Kidney capillary endothelial cell (primary cell): ENCODE measurements around the gene ALG12.

ENCODE experiments used
- DNase-seq: peaks from one replicate; pipeline ENCODE4 v3.0.0-alpha.2; 2018; ENCODE audit warnings: low spot score

Gene ALG12

DNA sequence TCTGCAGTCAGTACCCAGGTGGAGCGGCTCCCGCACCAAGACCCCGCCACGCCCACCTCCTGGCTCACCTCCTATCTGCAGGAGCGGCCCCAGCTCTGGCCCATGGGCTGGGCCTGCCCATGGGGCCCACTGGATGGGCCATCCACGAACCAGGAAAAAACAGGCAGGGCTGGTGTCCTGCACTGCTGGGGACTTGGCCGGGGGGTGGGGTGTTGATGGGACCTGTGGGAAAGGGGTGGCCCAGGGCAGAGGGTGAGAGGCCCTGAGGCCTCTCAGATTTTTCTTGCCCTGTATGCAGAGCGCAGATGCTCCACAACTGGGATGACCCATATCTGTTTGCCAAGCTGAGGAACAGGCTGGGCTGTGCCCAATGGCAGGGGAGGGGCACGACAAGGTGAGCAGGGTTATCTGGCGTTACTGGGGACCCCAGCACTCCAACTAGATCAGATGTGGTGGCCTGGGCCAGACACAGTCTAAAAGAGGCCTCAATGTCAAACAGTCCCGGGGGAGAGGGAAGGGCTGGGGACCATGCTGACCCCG, 39.7 kb upstream of the ALG12 start:
- no peak for DNase-seq

DNA sequence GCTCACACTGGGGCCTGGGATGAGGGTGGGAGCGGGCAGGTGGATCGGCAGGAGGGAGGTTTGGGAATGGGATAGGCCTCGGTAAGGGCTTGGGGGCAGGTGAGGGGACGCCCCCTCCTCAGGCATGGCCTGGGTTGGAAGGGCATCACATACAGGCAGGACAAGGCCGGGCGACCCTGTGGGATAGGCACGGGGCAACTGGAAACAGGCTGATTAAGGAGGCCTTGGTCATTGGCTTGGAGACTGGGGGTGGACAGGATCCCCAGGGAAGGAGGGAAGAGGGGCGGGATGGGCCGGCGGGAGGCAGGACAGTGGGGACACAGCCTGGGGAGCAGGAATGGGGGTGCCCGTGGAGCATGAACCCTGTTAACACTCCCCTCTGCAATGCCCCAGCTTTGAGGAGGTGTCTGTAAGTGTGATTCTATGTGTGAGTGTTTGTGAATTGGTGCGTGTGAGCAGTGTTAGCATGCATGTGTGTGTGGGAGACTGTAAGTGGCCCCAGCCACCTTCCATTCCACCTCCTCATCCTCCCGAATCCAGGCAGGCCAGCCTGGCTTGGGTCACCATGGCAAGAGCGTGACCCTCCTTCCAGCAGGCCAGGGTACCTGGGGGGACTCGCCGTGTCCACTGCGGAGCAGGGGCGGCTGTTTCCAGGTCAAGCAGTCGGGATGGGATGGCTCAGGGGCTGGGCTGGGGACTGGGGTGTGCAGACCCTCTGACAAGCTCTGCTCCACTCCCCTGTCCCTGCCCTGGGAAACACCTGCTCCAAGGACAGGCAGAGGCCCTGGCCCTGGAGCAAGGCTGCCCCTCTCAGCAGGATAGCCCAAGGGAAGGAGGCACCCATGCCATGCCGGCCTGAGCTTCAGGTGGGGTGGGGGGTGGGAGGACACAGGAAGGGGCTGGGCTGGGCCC, 38.9 kb upstream of the ALG12 start:
- DNase-seq = no peak

DNA sequence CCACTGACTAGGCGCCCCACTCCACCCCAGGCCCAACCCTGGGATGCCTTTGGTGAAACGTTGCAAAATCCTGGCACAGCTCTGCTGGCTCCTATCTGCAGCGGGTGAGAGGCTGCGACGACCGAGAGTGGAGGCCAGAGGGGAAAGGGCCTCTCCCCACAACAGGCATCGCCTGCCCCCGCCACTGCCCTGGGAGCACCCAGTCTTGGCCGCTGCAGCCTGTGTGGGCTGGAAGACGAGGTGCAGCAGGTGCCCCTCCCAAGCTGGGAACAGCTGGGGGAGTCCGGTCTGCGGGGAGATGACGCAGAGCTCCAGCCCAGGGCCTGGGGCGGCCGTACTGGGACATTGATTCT, 38.2 kb upstream of the ALG12 start:
- no peak for DNase-seq

DNA sequence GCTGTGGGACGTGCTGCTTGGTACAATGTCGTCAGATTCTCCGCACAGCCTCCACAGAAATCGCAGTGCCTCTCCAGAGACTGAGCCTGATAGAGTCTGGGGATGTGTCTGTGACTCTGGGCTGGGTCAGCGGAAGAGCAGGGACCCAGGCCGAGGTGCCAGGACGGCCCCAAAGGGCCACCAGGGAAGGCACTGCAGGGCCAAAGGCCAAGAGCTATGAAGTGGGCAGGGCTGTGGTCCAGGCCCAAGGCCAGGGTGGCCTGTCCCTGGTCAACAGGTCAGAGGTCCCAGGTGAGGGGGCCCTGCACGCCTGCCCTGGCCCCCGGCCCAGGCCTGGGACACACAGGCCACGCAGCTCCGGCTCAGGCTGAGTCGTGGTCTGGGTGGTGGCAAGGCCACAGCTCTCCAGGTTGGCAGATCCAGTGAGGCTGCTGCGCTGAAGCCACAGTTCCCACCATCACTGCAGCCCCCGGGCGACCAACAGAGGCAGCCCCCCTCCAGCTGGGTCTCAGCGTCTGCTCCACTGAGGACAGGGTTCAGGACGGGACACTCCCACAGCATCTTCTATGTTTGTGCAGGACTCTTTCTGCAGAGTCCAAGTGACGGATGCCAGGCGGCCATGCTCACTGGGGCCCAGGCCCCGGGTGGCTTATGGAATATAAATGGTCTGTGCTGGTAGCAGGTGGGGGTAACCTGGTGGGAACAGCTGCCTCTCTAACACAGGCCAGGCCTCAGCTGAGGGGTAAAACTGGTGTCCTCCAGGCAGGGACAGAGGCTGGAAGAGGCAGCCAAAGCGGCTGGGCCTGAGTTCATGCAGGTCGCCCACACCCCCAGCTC, 37.6 kb upstream of the ALG12 start:
- DNase-seq = no peak

DNA sequence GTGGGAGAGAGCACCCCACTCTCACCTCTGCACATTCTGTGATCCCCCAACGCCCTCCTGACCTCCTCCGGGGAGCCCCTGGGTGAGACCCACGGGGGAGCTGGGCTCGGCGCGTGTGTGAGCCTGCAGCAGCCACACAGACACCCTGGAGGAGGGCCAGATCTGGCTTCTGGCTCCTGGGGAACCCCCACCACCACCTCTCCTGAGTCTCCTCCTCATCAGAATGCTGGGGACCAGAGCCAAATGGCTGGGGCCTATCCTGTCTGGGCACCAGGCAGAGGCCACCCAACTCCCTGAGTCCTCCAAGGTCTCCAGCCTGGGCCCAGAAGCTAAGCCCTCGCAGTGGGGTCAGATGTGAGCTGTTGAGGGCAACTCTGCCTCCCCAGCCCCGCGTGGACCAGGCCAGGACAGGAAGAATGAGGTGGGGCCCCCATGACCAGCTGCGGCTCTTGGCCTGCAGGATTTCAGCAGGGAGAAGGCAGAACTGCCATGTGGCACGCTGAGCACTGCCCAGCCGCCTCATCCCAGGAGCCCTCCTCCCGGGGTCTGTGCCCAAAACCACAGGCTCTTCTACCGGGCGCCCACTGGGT, 36.8 kb upstream of the ALG12 start:
- no peak for DNase-seq

DNA sequence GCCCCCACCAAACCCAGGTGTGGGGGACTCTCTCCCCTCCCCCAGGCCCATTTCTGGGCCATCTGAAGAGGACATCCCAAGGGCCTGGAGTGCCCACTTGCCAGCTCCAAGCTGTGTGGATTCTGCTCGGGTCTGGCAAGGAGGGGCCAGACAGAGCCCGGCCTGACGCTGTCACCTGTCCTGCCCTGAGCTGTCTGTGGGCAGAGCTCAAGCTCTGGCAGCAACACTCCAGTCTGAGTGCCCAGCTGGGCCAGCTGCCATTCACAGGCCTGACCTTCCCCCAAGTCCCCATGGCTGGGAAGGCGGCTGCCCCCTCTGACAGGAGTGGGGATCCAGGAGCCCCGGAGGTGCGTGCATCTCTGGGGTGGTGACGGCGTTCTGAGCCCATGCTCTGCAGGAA, 36.1 kb upstream of the ALG12 start:
- no peak for DNase-seq

DNA sequence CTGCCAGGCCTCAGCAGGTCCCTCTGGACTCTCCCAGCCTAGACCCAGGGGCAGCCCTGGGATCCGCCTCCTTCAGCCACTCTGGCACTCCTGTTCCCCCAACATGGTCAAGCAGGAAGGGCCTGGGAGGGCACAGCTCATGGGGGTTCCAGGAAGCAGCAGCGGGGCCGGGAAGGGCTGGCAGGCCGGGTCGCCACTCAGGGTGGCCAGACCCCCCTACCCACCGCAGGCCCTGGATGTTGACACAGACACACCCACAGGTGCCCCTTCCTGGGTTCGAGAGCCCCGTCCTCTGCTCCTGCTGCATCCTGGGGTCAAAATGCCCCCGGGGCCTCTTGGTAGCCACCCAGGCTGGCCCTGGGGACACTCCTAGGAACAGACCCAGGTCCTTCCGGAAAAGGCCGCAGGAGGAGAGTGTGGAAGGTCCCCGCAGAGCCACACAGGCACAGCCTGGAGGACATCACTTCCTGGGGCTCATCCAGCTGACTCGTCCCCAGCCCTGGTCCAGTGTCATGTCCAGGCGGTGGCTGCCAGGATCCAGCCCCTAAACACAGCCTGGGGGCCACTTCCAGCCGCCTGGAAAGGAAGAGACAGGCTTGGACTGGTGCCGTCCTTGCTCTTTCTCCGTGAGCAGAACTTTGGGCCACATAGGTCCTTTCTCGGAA, 35.6 kb upstream of the ALG12 start:
- DNase-seq = no peak

DNA sequence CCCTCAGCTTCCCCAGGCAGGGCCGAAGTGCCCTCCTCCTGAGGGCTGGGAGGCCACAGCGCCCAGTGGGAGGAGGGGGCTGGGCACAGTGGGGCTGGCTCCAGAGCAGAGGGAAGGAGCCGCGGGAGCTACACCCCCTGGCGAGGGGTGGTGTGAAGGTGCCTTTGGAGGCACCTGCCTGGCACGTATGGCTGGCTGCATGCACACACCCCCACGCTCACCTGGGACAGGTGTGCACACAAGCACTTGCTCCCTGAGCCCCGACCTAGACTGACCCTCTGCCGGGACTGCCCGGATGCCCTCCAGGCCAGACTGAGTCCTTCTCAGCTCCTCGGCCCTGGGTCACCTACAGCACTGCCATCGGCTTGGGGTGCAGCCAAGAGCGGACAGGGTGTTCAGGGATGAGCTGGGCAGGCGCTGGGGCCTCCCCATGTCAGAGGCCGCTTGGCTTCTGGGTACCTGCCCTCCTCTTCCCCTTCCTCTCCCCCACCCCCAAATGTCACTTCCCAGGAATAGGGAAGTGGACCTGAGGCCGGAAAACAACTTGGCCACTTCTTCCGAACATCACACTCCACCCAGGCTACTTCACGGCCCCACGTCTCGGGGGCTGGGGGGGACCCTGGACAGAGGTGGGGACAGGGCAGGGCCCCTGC, 34.9 kb upstream of the ALG12 start:
- no peak for DNase-seq

DNA sequence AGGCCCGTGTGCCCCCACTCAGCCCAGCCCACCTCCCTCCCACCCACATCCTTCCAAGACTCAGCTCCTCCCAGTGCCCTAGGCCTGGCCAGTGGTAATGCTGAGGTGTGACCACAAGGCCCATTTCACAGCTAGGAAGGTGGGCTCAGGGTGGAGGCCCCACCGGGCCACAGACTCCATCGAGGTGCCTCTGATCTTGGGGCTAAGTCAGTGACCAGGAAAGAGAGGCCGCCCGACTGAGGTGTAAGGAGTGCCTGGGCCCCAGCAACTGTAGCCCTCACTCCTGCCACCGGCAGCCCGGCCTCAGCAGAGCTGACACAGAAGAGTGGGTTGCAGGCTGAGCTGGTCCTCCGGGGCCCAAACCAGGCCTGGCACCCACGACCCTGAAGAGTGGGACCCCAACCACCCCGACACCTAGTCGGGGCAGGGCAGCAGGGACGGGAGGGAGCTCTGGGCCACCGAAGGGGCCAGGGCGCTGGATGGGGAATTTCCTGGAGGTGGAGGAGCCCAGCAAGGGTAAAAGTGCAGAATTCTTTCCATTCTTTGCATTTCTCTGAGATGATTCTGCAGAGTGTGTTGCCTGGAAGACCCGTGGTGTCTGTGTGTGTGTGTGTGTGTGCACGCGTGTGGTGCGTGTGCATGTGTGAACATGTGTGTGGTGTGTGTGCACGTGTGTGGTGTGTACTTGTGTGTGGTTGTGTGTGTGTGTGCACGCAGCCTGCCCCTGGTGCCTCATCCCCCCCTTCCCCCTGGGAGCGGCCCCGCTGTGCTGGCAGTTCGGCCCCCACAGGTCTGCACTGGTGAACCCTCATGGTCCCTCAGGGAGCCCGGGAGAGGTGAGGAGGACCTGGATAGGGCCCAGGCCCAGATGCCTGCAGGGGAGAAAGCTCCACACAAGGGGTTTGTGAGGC, 34.0 kb upstream of the ALG12 start:
- DNase-seq = no peak

DNA sequence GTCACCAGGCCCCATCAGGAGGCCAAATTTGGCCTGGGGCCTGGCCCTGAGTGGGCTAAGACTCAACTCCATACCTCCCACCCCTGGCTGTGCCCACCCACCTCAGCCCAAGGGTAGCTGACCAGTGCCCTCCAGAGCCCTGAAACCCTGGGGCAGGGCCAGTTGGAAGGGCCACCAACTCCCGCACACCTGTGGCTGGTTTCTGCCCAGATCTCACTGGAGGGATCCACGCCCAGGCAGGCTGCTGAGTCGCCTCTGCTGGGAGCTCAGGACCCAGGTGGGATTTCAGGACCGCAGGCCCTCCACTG, 33.4 kb upstream of the ALG12 start:
- no peak for DNase-seq

DNA sequence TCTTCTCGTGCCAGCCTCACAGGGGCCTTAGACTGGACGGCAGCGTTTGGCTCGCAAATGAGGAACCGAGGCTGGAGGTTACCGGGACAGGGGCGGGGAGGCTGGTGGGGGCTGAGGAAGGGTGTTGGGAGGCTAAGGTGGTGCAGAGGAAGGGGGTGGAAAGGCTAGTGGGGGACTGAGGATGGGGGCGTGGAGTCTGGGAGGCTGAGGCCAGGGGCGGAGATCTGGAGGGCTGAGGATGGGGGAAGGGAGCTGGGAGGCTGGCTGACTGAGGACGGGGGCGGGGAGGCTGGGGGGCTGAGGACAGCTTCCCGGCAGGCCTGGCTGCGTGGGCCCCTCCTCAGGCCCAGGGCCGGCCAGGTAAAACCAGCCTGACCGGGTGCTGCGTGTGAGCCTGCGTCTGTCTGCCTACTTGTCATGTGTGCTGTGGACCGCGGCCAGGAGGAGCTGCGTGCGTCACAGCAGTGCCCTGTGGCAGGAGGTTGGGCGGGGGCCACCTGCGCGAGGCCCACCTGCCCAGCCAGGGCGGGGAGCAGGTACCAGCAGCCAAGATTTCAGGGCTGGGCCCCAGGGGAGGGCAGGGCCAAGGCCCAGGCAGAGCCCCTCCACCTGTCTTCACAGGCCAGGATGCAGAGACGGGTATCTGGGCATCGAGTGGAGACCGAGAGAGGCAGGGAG, 32.9 kb upstream of the ALG12 start:
- DNase-seq = no peak

DNA sequence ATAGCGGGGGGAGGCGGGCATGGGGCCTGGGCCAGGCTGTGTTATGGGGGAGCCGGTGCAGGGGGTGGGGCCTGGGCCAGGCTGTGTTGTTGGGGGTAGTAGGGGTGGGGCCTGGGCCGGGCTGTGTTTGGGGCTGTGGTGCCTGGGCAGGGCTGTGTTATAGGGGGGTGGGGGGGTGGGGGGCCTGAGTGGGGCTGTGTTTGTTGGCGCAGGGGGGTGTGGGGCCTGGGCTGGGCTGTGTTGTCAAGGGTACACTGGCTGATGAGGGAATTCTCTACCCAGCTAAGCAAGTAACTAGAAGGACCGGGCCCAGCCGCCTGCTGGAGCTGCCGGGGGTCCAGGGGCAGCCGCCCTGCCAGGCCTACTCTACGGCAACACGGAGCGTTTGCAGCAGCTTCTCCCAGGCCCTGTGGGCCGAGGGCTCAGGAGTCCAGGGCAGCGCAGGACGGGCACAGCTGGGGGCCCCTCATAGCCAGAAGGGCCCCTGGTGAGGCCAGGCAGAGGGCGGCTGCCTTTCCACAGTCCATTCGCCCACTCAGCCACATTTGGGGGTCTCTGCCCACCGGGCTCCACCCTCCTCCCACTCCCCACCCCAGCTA, 32.3 kb upstream of the ALG12 start:
- no peak for DNase-seq

DNA sequence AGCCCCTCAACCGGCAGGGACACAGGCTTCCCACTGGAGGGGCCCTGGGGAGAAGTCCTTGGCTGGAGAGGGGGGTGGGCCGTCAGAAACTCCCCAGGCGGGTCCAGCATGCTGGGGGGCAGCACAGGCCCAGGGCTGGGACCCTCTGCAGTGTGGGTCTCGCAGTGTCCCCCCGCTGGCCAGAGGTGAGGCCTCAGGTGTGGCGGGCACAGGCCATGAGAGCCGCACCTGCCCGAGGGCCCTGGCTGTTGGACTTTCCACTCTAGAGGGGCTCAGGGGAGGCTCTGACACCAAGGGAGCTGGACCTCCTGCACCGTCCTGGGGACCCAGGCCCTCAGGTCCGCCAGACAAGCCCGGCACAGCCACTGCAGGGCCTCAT, 31.7 kb upstream of the ALG12 start:
- DNase-seq = no peak

DNA sequence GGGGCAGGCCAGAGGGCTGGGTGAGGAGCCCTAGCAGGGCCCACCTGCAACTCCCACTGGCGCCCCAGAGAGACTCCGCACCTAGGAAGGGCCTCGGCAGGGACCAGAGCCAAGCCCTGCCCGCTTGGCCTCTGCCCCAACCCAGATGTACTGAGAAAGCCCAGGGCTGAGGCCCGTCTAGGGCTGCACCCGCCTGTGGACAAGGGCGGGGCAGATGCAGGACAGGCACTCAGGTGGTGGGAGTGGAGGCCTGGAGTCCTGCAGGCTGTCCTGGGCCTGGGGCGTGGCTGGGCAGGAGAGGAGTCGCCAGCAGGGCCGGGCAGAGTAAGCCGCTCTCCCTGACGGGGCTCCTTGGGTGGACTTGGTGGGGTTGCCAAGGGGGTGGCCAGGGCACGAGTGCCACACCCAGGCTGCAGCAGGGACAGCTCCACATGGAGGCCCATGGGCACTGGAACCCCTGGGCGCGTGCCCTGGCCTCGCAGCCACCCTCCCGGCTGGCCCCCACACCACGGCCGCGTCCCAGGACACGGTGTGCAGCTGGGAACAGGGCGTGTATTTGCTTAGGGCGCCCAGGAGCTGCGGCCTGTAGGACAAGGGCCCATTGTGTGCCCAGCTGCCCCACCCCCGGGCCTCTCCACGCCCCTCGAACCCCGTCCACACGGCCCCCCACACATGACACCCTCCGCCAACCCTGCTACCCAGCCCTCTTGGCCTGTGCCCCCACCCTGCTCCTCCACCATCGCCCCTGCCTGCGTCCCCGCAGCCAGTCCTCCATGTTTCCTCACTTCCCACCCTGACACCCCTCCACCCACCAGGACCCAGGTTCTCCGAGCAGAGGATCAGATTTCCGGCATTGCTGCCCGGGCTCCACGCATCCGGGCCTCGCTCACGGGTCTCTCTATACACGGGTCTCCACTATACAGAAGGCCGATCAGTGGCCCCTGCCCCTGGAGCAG, 31.0 kb upstream of the ALG12 start:
- no peak for DNase-seq

DNA sequence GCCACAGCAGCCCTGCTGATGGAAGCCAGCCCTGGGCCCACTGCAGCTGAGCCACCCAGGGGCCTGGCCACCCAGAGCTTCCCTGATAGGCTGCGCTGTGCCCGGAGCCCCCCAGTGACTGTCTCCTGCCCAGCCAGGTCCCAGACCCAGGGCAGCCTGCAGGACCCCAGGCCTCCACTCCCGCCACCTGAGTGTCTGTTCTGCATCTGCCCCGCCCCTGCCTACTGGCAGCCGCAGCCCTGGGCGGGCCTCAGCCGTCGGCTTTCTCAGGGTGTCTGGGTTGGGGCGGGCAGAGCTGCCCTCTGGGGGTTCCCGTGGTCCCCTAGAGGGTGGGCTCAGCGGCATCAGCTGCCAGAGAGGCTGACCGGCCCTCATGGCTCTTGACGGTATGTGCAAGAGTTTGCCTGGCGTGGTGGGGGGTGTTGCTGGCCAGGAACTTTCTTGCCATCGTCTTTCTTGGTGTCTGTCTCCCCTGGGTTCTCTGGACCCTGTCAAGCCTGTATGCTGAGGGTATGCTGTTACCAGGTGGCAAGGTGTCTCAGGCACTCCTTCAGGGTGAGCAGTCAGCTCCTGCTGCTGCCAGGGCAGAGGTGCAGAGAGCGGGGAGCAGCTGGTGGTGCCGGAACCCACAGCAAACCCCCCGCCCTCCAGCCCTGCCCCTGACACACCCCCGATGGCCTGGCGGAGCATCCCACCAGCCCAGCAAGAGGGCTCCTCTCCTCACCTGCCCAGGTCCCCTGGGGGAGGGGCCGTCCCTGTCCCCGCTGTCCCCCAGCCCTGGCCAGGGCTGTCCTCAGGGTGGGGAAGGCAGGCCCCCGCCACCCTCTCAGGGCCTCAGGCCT, 30.1 kb upstream of the ALG12 start:
- DNase-seq = no peak

DNA sequence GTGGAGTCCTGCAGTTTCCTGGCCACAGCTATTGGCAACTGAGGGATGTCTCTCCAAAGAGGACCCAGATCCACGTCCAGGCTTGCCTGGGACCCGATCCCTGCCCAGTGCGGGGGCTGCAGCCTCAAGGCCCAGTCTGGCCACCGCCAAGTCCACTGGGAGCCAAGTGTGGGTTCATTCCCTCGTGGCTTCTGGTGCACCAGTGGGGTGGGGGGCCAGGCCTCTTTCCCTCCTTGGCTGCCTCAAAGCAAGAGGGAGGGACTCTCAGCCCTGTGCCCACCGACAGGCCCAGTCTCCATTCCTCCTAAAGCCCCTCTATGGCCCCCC, 29.0 kb upstream of the ALG12 start:
- DNase-seq = no peak

DNA sequence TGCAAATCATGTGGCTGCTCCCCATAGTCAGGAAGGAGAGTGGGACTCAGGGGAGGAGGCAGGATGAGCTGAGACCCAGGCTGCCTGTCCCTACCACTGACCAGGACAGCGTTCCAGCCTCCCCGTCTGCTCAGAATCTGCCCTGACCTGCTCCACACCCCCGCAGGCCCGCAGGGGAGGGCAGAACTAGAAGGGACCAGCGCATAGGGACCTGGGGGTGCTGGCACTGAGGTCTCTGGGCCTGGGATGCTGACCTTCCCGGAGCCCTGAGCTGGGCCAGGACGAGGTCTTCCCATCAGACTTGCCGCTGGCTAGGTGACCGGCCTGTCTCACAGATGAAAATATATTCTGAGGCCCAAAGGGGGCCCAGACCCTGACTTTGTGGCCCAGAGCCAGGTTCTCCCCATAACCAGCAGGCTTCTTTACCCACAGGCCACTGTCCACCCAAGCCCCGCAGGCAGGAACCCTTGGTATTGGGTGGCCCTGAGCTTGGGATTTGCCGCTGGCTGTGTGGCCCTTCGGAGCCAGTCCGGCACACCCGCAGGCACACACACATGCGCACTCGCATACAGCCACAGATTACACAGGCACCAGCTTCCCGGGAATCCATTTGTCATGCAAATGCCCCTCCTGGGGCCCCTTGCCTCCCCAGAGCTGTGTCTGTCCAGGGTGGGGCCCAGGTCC, 28.5 kb upstream of the ALG12 start:
- DNase-seq = no peak
